ENCODE data around the gene KIF6. TPM values are rescaled to one million over a fixed set of nuclear protein-coding genes. Genes with fewer than 3 reads are reported as not detected.

KIF6 gene
- total RNA-seq, 4 donors from 2014 or later, result not detected

GRCh38 chr6:39530201-39530759 is 194.9 kb downstream of the KIF6 start:
- Histone ChIP-seq H3K36me3 (no peaks in the 10 kb centered on the region), H3K27me3 (no peaks in the 10 kb centered on the region), H3K9me3 (no peaks in the 10 kb centered on the region), H3K4me3 (no peak overlapping the region), H3K27ac (no peak overlapping the region), H3K4me1 (no peaks in the 10 kb centered on the region)
- ATAC-seq, result no peak
- no peak for DNase-seq
- TF ChIP-seq CTCF (IDR thresholded peaks at IDR 0.05 in 4 of 5, conservative IDR thresholded peaks at IDR 0.05 in 1 of 5), result no peak
- TF ChIP-seq POLR2A (IDR thresholded peaks at IDR 0.05), result no peak
- in situ Hi-C loops (cut with MboI; ENCODE audit: low sequenced_read_pairs in 4 of 4) (no loop called here), intact Hi-C loops (cut with DNase I; ENCODE audit: low total_unique reads) (no loop called here)

GRCh38 chr6:39527792-39528564 is 197.2 kb downstream of the KIF6 start:
- Histone ChIP-seq H3K27me3 (no peaks in the 10 kb centered on the region), H3K36me3 (no peaks in the 10 kb centered on the region), H3K27ac (no peak overlapping the region), H3K9me3 (no peaks in the 10 kb centered on the region), H3K4me1 (no peaks in the 10 kb centered on the region), H3K4me3 (no peak overlapping the region)
- no peak for ATAC-seq
- TF ChIP-seq CTCF (IDR thresholded peaks at IDR 0.05 in 4 of 5, conservative IDR thresholded peaks at IDR 0.05 in 1 of 5), result no peak
- in situ Hi-C loops (cut with MboI; ENCODE audit: low sequenced_read_pairs in 4 of 4), result no loop called here
- no peak for DNase-seq
- intact Hi-C loops (cut with DNase I; ENCODE audit: low total_unique reads), result no loop called here

GRCh38 chr6:39524007-39524406 is 201.2 kb downstream of the KIF6 start:
- in situ Hi-C loops (cut with MboI; ENCODE audit: low sequenced_read_pairs in 4 of 4), result no loop called here
- ATAC-seq (no peak), DNase-seq (no peak)
- Histone ChIP-seq H3K4me3 (no peak overlapping the region), H3K9me3 (no peaks in the 10 kb centered on the region), H3K27ac (no peak overlapping the region), H3K36me3 (no peaks in the 10 kb centered on the region), H3K27me3 (no peaks in the 10 kb centered on the region), H3K4me1 (no peaks in the 10 kb centered on the region)
- TF ChIP-seq POLR2A (IDR thresholded peaks at IDR 0.05) (no peak), CTCF (IDR thresholded peaks at IDR 0.05 in 4 of 5, conservative IDR thresholded peaks at IDR 0.05 in 1 of 5) (no peak)
- intact Hi-C loops (cut with DNase I; ENCODE audit: low total_unique reads), result no loop called here

GRCh38 chr6:39521958-39522357 is 203.2 kb downstream of the KIF6 start:
- no peak for ATAC-seq
- no peak for TF ChIP-seq POLR2A (IDR thresholded peaks at IDR 0.05)
- Histone ChIP-seq H3K36me3 (no peaks in the 10 kb centered on the region), H3K4me3 (no peak overlapping the region), H3K9me3 (no peaks in the 10 kb centered on the region), H3K27ac (no peak overlapping the region), H3K27me3 (no peaks in the 10 kb centered on the region), H3K4me1 (no peaks in the 10 kb centered on the region)
- no peak for DNase-seq
- intact Hi-C loops (cut with DNase I; ENCODE audit: low total_unique reads) (no loop called here), in situ Hi-C loops (cut with MboI; ENCODE audit: low sequenced_read_pairs in 4 of 4) (no loop called here)

- DNase-seq (no peak), ATAC-seq (no peak)
- intact Hi-C loops (cut with DNase I; ENCODE audit: low total_unique reads), result no loop called here
- Histone ChIP-seq H3K4me1 (no peaks in the 10 kb centered on the region), H3K27me3 (no peaks in the 10 kb centered on the region), H3K36me3 (no peaks in the 10 kb centered on the region), H3K9me3 (no peaks in the 10 kb centered on the region), H3K4me3 (no peak overlapping the region), H3K27ac (no peak overlapping the region)
- TF ChIP-seq POLR2A (IDR thresholded peaks at IDR 0.05) (no peak), CTCF (IDR thresholded peaks at IDR 0.05 in 4 of 5, conservative IDR thresholded peaks at IDR 0.05 in 1 of 5) (no peak)
- in situ Hi-C loops (cut with MboI; ENCODE audit: low sequenced_read_pairs in 4 of 4), result no loop called here
These were observed 204.3 kb downstream of the KIF6 start for GRCh38 chr6:39520916-39521315.

All from gastrocnemius medialis (tissue), 4 donors.